WERI-Rb-1 (cell line): ENCODE measurements around the gene ADAMTS2.

Experiments used
- DNase-seq: peaks from one replicate; pipeline ENCODE4 v3.0.0-alpha.2; 2020
- H3K27ac ChIP-seq: fragments of 250-450 bp; sonication (Bioruptor Pico); 2 replicates; pipeline ENCODE4 v1.5.1; 2020; ENCODE audit warnings: mild to moderate bottlenecking, moderate library complexity
- H3K27me3 ChIP-seq: fragments of 250-450 bp; sonication (Bioruptor Pico); 2 replicates; pipeline ENCODE4 v1.5.1; 2021; ENCODE audit warnings: mild to moderate bottlenecking, low read depth, moderate library complexity; ENCODE audit not compliant: insufficient read depth, severe bottlenecking
- H3K36me3 ChIP-seq: fragments of 250-450 bp; sonication (Bioruptor Pico); 2 replicates; pipeline ENCODE4 v1.5.1; 2020; ENCODE audit warnings: mild to moderate bottlenecking, moderate library complexity
- H3K4me3 ChIP-seq: 2 replicates; pipeline ENCODE4 v1.5.1; 2011; ENCODE audit warnings: low read depth, mild to moderate bottlenecking, control low read depth, low read length
- H3K9me3 ChIP-seq: fragments of 250-450 bp; sonication (Bioruptor Pico); 2 replicates; pipeline ENCODE4 v1.5.1; 2021; ENCODE audit warnings: mild to moderate bottlenecking, moderate library complexity; ENCODE audit not compliant: severe bottlenecking
- CTCF ChIP-seq: IDR thresholded peaks from 2 replicates; pipeline ENCODE4 v1.5.1; 2011; ENCODE audit warnings: low read depth, mild to moderate bottlenecking, control low read depth, inconsistent platforms, low read length

Gene ADAMTS2

GRCh38 chr5:179124853-179125788 is 220.1 kb downstream of the ADAMTS2 start:
- Histone ChIP-seq H3K27ac (no peak overlapping the region), H3K4me3 (no peak overlapping the region), H3K9me3 (no peaks in the 10 kb centered on the region), H3K36me3 (no peaks in the 10 kb centered on the region), H3K27me3 (no peaks in the 10 kb centered on the region)
- no peak for DNase-seq
- no peak for TF ChIP-seq CTCF

GRCh38 chr5:179124273-179124852 is 220.9 kb downstream of the ADAMTS2 start:
- Histone ChIP-seq H3K27ac (no peak overlapping the region), H3K36me3 (no peaks in the 10 kb centered on the region), H3K27me3 (no peaks in the 10 kb centered on the region), H3K4me3 (no peak overlapping the region), H3K9me3 (no peaks in the 10 kb centered on the region)
- TF ChIP-seq CTCF, result no peak
- DNase-seq, result no peak

GRCh38 chr5:179123491-179124272 is 221.6 kb downstream of the ADAMTS2 start:
- no peak for DNase-seq
- Histone ChIP-seq H3K9me3 (no peaks in the 10 kb centered on the region), H3K4me3 (no peak overlapping the region), H3K27ac (no peak overlapping the region), H3K36me3 (no peaks in the 10 kb centered on the region), H3K27me3 (no peaks in the 10 kb centered on the region)
- no peak for TF ChIP-seq CTCF

- no peaks in the 10 kb centered on the region for H3K27me3 ChIP-seq
- TF ChIP-seq CTCF, result no peak
- H3K36me3 ChIP-seq, result no peaks in the 10 kb centered on the region
- no peak overlapping the region for H3K27ac ChIP-seq
- H3K9me3 ChIP-seq, result no peaks in the 10 kb centered on the region
- no peak for DNase-seq
- H3K4me3 ChIP-seq, result no peak overlapping the region
Observed at GRCh38 chr5:179123109-179123426, 222.2 kb downstream of the ADAMTS2 start.

GRCh38 chr5:179122411-179123108 is 222.7 kb downstream of the ADAMTS2 start:
- Histone ChIP-seq H3K27ac (no peak overlapping the region), H3K4me3 (no peak overlapping the region), H3K27me3 (no peaks in the 10 kb centered on the region), H3K36me3 (no peaks in the 10 kb centered on the region), H3K9me3 (no peaks in the 10 kb centered on the region)
- TF ChIP-seq CTCF, result no peak
- DNase-seq, result no peak
